DMS153 treated with DMSO at 0.1 percent for 48 hours (cell line): ENCODE results near the gene ZDHHC3.
"Not testable (repeated sequence)": the region's sequence is repeated elsewhere in the genome, so short reads cannot be mapped to it uniquely, and the experiment has no call there.

Experiments
- DNase-seq: peaks from one replicate; lab custom pipeline; 2025; ENCODE audit not compliant: unreplicated experiment; lab: John Stamatoyannopoulos, UW

Gene ZDHHC3

DNA sequence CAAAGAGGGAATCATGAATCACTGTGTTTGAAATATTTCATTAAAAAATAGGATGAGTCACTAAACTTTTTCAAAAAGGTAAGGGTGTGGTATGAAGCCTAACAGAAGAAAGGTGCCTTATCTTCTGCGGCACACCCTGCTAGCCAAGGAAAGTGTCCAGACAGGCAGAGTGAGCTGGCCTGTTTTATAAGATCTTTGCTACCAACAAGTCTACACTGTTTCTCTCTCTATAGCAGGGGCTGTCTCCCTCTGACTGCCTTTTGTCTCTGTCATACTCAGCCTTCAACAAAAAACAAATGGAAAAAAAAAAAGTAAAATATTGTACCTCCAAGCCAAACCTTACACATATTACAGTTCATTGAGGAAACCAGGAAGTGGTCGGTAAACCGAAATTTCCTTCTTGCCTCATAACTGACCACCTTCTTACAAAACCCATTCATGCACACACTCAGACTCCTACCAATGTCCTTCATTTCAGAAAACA, 9.1 kb downstream of the ZDHHC3 start:
- DNase-seq = no peak

DNA sequence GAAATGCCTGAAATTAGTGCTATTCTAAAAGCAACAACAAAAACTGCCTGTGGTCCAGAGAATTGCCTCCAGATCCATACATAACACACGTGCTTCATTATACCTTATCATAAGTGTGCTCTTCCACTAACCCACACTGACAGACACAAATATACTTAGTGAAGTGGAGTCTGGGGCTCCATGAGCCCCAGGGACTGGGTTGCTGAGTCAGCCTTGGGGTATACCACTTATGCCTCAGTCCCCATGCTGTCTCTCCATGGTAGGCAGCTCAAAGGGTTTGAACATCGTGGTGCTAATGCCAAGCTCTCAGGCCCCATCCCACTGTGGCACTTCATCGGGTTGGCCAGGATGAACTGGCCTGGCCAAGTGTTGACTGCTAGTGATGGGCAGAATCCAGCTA, 10.8 kb downstream of the ZDHHC3 start:
- no peak for DNase-seq

DNA sequence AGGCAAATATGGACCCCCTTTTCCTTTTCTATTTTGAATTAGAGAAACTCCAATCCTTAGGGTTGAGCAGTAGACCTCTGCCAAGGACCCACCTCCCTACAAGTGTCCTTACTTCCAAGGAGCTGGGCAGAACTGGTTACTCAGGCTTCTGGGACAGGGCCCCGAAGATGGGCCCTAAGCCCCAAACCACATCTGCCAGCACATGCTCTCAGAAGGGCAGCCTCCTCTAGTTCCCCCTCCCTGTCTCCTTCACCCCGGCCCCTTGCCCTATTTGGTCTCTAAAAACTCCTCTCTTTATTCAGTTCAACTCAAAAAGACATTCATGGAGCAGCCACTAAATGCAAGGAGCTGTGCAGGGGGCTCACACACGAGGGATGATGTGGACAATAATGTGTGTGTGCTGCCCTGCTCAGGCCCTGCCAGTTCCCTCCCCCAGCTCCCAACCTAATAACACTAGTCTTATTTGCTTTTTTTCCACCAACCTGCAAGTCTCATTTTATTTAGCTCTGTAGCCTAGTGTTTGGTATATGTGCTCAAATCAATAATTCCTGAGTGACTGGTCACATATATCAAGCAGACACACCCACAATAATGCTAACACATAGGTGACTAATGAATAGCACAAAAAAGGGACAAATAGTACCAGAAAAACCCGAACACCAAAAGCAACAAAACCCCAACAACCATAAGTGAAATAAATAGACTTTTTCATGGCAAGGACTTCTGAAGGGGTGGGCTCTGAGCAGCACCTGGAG, 12.2 kb downstream of the ZDHHC3 start:
- no peak for DNase-seq

DNA sequence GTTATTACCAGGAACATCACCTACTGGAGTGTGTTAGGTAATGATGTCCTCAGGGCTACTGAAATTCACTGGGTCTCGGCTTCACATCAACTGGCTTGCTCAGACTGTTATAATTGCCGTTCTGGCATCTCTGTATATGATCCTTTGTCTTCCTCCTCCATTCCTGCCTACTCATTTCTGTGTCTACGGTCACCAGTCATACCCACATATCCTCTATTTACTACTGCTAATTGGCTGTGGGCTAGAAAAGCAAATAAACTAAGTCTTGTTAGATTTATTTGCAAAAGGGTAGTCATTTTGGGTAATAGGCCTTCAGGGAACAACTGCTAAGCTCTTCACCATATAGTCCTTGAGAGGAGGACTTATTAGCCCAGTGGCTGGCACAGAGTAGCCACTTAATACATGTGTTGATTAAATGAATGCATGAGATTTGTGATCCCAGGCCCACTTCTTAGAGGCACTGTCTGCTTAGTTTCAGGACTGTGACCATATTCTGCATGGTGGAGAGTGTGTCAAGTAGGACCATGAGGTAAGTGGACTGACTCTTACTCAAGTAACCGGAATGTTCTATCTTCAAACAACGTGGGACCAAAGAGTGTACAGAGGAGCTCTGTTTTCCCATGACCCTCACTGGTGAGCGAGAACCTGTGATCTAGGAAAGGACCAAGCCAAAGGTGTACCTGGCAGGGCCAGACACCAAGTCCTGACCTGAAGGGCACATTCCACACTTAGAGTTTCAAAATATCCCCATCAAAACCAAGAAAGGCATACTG, 13.2 kb downstream of the ZDHHC3 start:
- DNase-seq = no peak

DNA sequence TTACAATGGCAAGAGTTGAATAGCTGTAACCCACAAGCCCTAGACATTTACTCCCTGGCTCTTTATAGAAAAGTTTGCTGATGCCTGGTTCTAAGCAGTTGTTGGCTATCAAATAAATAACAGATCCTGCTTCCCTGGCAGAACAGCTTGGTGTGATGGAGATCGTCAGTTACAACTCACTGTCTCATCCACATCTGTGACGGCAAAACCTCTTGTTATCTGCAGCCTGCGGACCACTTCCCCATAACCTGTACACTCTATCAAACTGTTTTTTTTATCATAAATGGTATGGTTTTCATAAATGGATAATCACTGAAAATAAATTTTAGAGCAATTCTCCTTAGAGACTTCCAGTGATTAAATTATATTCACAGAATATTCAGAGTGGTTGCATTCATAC, 14.1 kb downstream of the ZDHHC3 start:
- DNase-seq = no peak

DNA sequence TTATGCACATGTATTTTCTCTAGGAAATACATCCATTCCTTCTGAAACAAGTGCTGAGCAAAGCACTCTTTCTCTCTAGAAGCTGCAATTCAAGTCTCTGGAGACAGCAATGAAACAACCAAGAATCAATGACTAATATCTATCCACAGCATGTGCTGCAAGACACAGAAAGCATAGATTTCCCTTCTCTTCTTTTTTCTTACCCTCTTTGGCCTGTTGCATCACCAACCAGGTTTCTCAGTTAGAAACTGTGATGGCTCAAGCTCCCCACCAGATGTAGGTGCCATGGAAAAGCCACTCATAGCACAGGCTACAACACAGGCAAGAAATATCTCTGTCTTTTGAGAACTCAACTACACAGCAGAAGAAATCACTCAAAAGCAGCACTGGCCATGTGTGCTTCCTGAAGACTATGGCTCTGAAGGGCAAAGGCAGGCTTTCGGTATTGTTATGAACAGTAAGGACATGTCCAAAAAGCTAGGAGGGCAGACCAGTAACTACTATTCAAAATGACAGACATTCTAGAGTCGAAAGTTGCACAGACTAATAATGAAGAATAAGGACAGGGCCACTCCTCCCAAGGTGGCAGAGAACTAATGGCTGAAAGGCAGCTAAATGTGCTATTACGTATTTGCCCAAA, 15.5 kb downstream of the ZDHHC3 start:
- no peak for DNase-seq

DNA sequence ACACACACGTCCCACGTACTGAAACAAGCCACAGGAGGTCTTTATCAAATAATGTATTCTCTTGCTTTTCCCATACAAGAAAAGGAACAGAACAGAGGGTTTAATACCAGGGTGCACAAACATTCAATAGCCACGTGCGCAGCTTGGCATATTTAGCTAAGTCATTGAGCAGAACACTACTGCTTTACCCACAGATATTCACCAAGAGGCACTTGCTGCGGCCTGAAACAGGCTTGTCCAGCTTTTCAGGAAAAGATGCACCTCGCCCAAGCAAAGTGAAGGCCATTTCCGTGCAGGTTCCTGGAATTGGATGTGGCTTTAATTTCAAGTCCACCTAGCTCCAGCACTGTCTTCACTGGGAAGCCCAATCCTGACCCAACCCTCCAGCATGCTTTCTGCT, 17.6 kb downstream of the ZDHHC3 start:
- no peak for DNase-seq

DNA sequence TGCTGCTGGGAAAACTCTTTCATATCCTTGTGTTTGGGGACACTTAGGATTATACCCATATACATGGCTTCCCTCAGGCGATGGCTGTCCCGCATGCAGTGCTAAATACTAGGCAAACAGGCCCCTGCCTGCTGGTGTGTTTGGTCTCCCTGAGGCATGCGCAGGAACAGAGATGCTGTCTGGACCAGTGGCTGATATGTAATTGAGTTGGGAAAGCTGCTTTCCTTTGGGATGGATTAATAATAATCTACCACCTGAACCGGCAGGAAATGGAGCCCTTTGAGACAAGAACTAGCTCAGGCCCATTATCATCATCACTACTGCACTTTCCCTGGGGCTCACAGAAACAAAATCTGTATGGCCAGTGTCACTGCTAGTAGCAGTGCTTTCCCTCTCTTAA, 18.0 kb downstream of the ZDHHC3 start:
- no peak for DNase-seq

DNA sequence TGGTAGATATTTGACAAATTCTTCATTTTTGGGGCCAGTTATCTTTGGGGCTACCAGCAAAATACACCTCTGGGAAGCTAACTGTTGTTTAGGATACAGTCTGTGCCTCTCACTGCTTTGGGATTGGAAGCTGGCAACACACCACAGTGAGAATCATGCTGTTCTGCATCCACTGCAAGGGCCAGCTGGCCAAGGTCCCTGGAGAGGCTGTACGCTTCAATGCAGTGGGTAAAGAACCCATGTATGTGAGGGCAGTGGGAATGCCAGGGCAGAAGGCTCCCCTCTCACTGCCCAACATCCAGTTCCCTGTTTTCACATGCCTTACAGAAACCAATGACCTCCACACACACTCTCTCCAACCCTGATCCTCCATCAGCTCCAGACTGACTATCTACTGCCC, 20.1 kb downstream of the ZDHHC3 start:
- no peak for DNase-seq

DNA sequence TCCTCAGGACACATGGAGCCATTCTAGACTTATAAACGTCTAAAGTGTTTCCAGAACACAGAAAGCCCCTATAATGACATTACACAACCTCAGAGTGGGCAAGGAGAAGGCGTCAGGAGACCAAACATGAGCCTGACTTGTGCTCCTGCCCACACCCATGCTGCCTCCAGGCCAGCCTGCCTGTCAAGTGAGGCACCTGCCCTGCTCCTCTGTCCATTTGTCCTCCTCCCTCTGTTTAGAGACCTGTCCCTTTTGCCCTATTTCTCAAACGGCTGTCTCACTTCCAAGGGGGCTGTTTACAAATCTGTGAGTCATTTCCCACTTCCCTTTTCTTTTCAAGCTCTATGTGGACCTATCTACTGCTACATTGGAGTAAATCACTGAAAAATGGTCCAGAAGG, 21.0 kb downstream of the ZDHHC3 start:
- no peak for DNase-seq

DNA sequence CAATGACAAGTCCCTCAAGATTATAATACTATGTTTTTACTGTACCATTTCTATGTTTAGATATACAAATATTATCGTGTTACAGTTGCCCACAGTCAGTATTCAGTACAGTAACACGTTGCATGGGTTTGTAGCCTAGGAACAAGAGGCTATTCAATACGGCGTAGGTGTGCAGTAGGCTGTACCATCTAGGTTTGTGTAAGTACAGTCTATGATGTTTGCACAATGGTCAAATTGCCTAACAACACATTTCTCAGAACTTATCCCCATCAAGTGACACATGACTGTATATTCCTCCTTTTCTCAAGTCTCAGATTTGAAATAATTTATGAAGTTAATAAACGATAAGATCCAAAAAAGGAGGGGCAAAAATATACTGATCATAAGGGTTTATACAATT, 21.7 kb downstream of the ZDHHC3 start:
- no peak for DNase-seq

DNA sequence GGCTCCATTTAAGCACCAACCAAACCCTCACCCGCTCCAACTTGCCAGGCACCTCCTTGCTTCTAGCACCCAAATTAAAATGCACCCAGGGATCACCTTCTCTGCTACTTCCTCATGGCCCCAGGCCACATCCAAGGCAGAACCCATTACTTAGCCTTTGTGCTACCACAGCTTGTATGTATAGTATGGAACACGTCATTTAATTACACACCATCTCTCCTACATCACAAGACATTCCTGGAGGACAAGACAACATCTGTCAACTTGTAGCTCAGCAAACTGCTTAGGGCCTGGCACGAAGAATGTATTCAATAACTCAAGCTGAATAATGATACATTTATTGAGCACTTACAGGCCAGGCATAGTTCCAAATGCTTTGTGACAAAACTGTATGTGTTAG, 23.3 kb downstream of the ZDHHC3 start:
- no peak for DNase-seq

DNA sequence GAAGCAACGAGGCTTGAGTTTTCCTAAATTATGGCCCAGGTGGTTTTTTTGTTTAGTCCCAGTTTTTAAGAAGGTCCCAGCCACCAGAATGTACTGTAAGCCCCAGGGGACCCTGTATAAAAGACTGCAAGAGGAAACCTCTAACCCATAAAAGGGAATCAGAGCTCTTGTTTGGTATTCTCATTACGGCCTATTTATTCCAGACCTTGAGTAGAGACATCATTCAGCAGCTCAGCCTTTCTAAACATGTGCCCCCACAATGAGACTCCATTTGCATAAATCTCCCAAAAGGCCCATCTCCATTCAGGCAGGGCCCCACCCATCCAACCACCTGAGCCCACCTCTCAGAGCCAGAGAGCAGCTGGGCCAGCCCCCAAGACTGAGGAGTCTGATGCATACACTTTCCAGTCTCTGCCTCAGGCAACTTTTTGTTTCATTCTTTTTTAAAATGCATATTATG, 25.7 kb downstream of the ZDHHC3 start:
- no peak for DNase-seq

DNA sequence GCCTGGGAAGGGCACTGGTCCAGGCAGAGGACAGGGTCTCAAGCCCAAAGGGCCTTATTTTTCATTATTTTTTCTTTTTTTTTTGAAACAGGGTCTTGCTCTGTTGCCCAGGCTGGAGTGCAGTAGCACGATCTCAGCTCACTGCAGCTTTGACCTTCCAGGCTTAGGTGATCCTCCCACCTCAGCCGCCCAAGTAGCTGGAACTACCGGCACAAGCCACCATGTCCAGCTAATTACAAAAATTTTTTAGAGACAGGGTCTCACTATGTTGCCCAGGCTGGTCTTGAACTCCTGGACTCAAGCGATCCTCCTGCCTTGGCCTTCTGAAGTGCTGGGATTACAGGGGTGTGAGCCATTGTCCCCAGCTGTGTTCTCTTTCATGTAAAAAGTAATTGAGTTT, 26.2 kb downstream of the ZDHHC3 start:
- not testable (repeated sequence) for DNase-seq

DNA sequence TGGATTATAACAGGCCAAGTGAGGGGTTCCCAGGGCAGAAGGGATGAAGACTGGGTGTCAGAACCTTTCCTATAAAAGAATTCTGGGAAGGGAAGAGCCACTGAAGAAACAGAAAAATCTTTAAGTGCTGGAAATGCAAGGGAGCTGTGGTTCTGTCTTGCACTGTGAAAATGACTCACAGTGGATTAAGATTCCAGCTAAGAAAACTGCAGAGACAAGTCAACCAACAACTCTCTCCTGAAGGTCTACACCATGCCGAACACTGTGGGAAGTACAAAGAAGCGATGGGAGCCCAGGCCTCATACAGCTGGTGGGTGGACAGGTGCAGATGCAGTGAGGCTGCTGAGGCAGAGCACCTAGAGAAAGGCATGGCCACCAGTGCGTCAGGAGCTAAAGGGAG, 27.7 kb downstream of the ZDHHC3 start:
- no peak for DNase-seq

DNA sequence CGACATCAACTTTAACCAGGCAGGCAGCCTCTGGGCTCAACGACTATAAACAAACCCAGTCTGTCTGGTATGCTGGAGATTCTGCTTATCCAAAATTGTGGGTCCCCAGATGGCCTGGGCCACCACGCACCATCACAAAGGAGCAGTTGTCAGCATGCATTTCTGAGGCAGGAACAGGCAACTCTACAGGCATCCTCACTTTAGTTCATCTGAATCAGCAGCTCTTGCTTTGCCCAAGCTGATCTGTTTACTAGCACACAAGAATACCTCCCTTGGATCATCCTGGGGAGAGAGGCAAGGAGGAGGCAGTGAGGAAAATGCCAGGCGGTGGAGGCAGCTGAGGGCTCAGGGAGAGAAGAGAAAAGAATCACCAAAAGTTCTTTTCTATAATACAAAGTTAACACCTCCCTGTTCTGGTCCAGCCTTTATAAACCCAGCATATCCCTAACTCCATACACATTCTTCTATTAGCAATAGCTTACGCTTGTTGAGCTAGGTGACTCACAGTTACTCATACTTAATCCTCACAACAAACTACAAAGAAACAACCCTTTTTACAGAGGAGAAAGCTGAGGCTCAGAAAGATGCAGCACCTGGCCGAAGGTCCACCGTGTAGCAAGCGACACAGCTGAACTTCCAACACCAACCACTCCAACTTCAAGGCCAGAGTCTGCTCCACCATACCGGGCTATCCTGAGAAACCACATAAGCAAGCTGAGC, 33.6 kb downstream of the ZDHHC3 start:
- no peak for DNase-seq

DNA sequence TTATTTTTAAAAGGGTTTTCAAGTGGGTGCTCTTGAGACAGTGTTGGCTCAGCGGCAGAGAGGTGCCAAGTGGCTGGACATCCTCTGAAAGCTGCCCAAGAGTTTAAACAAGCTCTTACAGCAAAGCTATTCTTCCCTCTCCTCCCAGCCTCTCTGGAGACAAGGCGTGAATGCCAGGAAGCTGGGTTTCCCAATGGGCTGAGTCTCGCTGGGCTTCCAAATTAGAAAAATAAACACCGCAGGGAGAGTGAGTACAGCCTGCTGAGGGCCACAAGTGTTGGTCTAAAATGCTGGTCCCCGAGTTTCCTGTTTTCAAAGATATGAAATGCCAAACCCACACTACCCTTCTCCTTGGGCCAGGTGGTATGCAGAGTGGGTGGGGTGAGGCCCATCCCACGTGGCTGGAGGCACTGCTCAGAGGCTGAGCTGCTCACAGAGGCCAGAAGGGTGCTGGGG, 36.4 kb downstream of the ZDHHC3 start:
- no peak for DNase-seq

DNA sequence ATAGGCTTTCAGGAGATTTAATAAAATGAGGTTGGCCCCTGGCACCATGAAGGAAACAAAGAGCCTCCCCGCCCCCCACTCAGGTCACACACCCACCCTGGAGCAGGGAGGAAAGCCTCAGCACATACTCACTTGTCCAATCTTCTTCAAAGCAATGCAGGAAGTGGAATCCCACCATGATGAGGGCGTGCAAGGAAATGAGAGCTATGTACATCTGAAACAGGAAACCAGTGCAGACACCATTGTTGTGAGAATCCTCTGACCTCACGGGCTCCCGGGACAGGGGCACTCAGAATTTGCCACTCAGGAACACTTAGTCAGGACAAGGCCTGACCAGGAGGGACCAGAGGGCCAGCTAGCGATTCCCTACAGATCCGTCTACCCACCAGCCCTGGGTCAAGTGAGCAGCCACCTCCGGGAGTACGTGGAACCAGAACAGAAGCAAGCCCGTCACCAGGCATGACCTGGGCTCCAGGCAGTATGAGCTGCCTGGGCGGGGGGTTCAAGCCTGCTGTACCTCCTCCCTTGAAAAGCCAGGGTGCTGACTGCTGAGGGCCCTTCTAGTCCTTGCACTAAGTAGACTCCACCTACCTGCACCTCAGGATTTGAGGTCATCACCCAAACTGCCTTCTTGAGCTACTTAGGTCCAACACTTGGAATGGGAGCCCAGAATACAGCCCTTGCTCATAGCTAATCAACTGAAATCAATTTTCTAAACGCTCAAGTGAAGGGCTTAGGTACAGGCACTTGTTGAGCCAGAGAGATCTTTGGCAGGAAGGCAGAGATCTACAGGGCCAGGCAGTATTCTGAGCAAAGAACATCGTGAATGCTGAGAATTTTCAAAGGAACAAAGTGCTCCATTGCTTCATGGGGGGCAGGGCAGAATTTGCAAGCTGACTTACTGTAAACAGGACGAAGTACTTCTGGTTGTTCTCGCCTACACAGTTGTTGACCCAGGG, 42.7 kb downstream of the ZDHHC3 start:
- no peak for DNase-seq

DNA sequence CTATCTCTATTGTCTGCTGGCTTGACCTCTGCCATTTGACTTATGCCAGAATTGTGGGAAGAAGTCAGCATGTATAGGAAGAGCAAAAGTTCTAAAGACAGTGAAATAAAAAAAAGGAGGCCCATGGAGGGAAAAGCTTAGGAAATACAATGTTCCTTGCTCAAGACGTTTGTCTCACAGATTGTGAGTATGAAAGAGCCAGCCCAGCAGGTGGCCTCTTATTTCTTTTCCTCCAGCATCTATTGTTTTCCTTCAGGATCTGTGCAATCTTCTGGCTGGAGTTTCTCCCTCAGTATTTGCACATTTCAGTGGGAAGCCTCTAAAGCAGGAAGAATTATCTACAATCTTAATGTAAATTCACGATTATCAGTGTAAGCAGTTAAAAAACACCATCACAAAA, 43.7 kb downstream of the ZDHHC3 start:
- DNase-seq = no peak

DNA sequence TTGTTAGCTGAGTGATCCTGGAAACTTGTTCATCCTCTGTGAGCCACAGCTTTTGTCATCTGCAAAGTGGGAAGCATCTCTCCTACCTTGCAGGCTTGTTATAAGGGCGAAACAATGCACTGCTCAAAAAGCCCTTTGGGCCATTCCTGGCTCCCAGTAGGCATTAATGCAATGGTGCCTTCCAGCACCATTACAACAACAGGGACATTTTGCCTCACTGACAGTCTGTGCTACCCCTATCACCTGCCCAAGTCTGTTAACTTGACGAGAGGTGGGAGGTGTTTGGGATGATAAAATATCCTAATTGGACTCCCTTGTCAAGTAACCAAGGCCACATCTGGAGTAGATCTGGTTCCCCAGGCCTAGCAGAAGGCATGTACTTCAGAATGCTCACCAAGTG, 44.2 kb downstream of the ZDHHC3 start:
- DNase-seq = no peak
